Stomach smooth muscle (tissue), 2 donors: ENCODE results near the gene ATP10A.
A peak's percentile ranks its signal among the peaks of the same experiment; 100 is the strongest.
"Not testable (repeated sequence)": the region's sequence is repeated elsewhere in the genome, so short reads cannot be mapped to it uniquely, and the experiment has no call there.

ENCODE experiments used
- H3K27ac ChIP-seq: one replicate; pipeline ENCODE4 v1.7.0; 2013; ENCODE audit warnings: mild to moderate bottlenecking, low read length, inconsistent platforms
- H3K27me3 ChIP-seq, 2 donors: one replicate each; pipeline ENCODE4 v1.7.0; 2013; ENCODE audit warnings: low read length in 2 of 2; ENCODE audit not compliant: insufficient read depth in 2 of 2, control insufficient read depth in 1 of 2
- H3K36me3 ChIP-seq, 2 donors: one replicate each; pipeline ENCODE4 v1.7.0; 2013; ENCODE audit warnings: low read length in 2 of 2; ENCODE audit not compliant: control insufficient read depth in 2 of 2, insufficient read depth in 2 of 2
- H3K4me1 ChIP-seq: one replicate; pipeline ENCODE4 v1.7.0; 2013; ENCODE audit warnings: low read length; ENCODE audit not compliant: control insufficient read depth, insufficient read depth
- H3K4me3 ChIP-seq, 2 donors: one replicate each; pipeline ENCODE4 v1.7.0; 2013; ENCODE audit warnings: low read length in 2 of 2
- H3K9ac ChIP-seq, 2 donors: one replicate each; pipeline ENCODE4 v1.7.0; 2013; ENCODE audit warnings: low read length in 2 of 2, mild to moderate bottlenecking in 1 of 2
- H3K9me3 ChIP-seq, 2 donors: one replicate each; pipeline ENCODE4 v1.7.0; 2013; ENCODE audit warnings: low read length in 2 of 2; ENCODE audit not compliant: control insufficient read depth in 2 of 2
- donor health status: healthy.
- donor health status: Pancreatic carcinoma.

The ATP10A gene

DNA sequence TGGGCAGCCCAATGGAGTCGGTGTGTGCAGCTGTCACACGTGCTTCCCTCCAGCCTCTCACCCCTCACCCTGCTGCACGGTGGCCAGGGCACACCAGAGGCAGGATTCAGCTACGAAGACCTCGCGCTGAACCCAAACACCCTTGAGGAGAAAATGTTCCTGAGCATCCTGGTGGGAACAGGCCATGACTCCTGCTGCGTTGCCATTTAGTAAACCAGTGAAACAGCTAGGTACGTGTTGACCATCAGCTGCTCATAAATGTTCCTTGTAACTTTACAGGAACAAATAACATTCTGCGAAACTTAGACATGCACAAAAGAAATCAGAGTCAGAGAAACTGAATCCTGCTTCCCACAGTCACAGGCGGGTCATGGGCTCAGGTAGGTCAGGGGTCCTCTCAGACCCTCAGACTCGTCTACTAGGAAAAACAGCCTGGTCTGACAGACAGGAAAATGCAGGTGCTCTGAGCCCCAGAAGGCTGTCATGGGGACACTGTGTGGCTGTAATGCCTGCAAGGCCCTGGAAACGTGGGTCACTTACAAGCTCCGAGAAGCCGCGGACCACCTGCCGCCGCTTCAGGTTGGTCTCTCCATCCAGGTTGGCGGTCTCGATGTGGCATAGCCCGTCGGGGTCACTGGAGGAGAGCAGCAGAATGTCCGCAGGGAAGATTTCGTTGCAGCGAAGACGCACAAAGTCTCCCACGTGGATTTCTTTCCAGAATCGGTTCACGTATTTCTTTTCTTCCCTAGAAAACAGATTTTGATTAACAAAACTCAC lies 82.5 kb downstream of the ATP10A start:
- Histone ChIP-seq H3K9me3 (no peaks in the 10 kb centered on the region), H3K36me3 (peaks cover 5 to 7% of the 10 kb centered on the region in 2 donors), H3K9ac (no peak overlapping the region), H3K27me3 (no peaks in the 10 kb centered on the region), H3K4me1 (peaks cover 24% of the 10 kb centered on the region), H3K27ac (no peak overlapping the region), H3K4me3 (no peak overlapping the region)

DNA sequence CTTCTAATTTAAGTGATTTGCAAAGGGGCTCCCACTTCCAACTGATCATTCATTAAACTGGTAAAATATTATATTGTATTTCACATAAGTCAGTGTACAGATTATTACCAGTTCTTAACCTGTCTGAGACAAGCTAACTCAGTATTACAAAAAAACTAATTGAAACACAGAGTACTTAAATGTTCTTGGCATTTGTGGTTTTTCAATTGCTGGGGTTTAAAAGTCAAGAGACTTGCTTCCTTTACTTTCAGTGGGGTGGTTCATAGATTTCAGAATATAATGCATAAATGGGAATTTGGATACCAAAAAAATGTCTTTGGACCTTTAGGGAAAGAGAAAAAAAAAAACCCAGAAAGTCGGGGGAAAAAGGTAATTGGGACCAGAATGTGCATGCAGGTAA lies 85.0 kb downstream of the ATP10A start:
- H3K4me1 ChIP-seq, result peaks cover 11% of the 10 kb centered on the region
- peaks cover 5 to 7% of the 10 kb centered on the region in 2 donors for H3K36me3 ChIP-seq
- H3K27me3 ChIP-seq, result no peaks in the 10 kb centered on the region
- no peaks in the 10 kb centered on the region for H3K9me3 ChIP-seq
- no peak overlapping the region for H3K27ac ChIP-seq
- H3K4me3 ChIP-seq, result no peak overlapping the region
- no peak overlapping the region for H3K9ac ChIP-seq

DNA sequence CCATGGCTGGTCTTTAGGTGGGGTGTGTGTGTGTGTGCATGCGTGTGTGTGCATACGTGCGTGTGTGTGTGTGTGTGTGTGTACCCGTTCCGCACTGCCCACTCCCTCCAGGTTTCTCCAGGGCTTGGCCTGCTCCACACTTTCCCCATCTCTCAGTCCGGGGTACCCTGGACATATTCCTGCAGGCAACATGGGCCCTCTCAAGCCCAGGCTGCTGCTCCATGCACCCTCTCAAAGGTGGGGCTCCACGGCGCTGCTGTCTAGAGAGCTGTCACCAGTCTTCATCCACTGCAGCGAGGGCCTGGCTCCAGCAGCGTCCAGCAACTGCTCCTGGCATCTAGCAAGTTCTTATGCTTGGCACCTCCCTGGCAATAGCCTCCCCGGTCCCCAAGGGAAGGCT lies 86.1 kb downstream of the ATP10A start:
- peaks cover 11% of the 10 kb centered on the region for H3K4me1 ChIP-seq
- no peak overlapping the region for H3K9ac ChIP-seq
- H3K9me3 ChIP-seq, result no peaks in the 10 kb centered on the region
- no peak overlapping the region for H3K4me3 ChIP-seq
- peaks cover 5 to 7% of the 10 kb centered on the region in 2 donors for H3K36me3 ChIP-seq
- H3K27me3 ChIP-seq, result no peaks in the 10 kb centered on the region
- no peak overlapping the region for H3K27ac ChIP-seq

DNA sequence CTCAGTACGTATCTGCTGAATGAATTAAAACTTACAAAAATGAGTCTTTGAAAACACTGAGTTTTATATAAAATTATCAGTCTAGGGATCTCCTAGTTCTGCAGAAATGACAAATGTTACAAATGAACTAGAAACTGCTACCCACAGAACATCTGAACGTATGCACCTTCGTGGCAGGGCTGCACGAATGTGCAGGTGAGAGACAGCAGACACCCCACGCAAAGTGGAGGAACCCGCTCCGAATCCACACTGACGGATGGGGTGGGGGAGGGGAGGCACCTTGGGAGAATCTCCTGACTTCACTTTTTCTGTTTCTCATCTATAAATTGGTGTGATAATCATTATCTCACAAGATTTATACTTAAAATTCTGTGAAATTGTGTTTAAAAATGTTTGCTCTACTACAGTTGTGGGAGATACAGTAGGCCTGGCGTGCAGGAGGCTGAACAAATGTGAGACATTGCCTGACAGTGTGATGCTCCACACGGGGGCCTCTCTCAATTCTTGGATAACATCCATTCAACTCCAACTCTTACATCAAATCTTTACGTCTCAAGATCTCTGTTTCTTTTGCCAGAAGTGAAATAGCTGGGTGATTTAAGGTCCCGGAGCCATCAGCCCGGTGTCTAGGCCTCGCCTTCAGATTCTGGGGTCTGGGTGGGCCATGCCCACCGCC lies 86.9 kb downstream of the ATP10A start:
- Histone ChIP-seq H3K9ac (no peak overlapping the region), H3K4me1 (peaks cover 11% of the 10 kb centered on the region), H3K4me3 (no peak overlapping the region), H3K27me3 (no peaks in the 10 kb centered on the region), H3K27ac (no peak overlapping the region), H3K36me3 (peaks cover 5 to 7% of the 10 kb centered on the region in 2 donors), H3K9me3 (no peaks in the 10 kb centered on the region)

DNA sequence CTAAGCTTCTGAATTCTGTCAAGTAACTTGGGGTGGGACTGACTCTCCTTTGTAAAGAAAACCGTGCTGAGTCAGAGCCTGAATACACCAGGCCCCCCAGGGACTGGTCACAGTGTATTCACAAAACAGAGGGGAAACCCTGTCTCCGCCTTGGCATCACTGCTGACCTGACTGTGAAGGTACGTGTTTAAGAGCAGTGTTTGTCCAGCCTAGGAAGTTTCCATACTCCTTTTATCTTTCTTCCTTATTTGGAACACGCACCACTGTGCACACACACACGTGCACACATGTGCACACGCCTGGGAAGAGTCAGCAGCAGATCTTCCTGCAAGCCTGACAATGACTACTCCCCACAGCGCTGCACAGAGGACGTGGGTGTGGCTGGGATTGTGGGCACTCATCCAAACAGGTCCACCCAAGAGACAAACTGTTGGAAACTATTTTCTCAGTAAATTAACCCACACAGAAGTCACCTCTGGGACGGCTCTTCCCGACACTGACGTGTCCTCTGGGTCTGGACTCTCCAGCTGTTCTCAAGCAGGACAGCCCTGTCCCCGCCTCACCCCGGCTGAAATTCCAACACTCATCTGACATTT lies 87.7 kb downstream of the ATP10A start:
- H3K4me1 ChIP-seq, result peaks cover 11% of the 10 kb centered on the region
- H3K36me3 ChIP-seq, result peaks cover 0 to 5% of the 10 kb centered on the region in 2 donors
- H3K9ac ChIP-seq, result no peak overlapping the region
- H3K4me3 ChIP-seq, result peak overlapping the region; percentile 15 to 31
- H3K27ac ChIP-seq, result no peak overlapping the region
- H3K27me3 ChIP-seq, result no peaks in the 10 kb centered on the region
- no peaks in the 10 kb centered on the region for H3K9me3 ChIP-seq

DNA sequence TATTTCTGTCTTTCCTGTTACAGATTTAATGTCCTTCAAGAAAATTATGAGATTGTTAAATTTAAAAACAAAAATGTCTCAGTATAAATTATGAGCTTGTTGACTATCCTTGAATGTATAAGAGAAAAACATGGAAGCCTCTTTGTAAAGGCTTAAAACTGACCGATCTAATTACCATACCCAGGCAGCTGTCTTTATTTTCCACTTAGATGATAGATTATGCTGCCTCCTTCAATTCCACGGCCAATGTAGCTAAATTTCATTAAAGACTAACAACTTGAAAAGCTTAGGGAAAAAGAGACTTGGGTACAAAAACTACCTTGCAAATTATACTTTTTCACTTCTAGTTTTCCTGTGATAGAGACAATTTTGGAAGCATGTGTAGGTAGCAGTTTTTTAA lies 88.3 kb downstream of the ATP10A start:
- Histone ChIP-seq H3K36me3 (no peaks in the 10 kb centered on the region), H3K9ac (no peak overlapping the region), H3K4me3 (no peak overlapping the region), H3K9me3 (no peaks in the 10 kb centered on the region), H3K27me3 (no peaks in the 10 kb centered on the region), H3K27ac (no peak overlapping the region), H3K4me1 (peaks cover 11% of the 10 kb centered on the region)

DNA sequence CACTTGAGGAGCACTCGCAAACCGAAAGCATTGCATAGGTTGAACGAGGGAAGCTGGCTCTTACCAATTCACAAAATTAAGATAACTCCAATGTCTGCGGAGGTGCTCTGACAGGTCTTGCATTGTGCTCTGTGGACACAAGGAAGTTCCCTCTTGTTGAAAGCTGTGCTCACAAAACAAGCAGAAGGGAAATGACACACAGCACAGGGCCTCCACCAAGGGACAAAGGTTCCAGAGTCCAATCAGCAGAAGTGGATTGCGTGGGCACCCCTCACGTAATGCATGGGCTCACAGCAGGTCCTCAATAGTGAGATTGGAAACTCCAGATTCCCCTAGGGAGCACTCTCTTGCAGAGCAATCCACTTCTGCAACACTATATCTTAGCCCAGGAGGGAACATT lies 89.9 kb downstream of the ATP10A start:
- no peaks in the 10 kb centered on the region for H3K9me3 ChIP-seq
- peaks cover 11% of the 10 kb centered on the region for H3K4me1 ChIP-seq
- no peaks in the 10 kb centered on the region for H3K36me3 ChIP-seq
- H3K27ac ChIP-seq, result no peak overlapping the region
- no peaks in the 10 kb centered on the region for H3K27me3 ChIP-seq
- no peak overlapping the region for H3K9ac ChIP-seq
- no peak overlapping the region for H3K4me3 ChIP-seq

DNA sequence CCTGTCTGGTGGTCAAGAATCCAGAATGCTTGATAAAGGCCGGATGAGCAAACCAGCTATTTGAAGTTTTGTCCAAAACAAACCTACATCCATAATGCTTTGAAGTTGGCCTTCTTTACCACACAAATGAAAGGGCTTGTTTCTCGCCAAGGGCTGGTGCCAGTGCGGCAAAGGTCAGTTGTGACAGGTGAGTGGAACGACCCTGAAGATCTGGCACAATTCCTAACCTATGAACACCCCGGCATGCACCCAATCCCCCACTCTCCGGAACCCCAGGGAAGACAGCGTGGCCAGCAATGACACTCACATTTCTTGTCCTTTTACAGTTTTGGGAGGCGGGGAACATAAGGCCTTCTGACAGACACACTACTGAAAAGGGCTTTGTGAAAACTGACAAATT lies 90.6 kb downstream of the ATP10A start:
- peaks cover 11% of the 10 kb centered on the region for H3K4me1 ChIP-seq
- H3K4me3 ChIP-seq, result no peak overlapping the region
- no peak overlapping the region for H3K27ac ChIP-seq
- H3K9ac ChIP-seq, result no peak overlapping the region
- no peaks in the 10 kb centered on the region for H3K9me3 ChIP-seq
- H3K27me3 ChIP-seq, result no peaks in the 10 kb centered on the region
- H3K36me3 ChIP-seq, result no peaks in the 10 kb centered on the region

DNA sequence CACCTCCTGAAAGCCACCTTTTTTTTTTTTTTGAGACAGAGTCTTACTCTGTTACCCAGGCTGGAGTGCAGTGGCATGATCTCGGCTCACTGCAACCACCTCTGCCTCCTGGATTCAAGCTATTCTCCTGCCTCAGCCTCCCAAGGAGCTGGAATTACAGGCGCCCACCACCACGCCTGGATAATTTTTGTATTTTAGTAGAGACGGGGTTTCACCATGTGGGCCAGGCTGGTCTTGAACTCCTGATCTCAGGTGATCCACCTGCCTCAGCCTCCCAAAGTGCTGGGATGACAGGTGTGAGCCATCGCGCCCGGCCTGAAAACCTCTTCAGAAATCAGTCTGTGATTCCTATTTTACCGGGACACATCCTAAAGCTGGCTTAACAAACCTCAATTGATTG lies 91.4 kb downstream of the ATP10A start:
- not testable (repeated sequence) for H3K27me3 ChIP-seq, H3K4me3 ChIP-seq, H3K9ac ChIP-seq, H3K36me3 ChIP-seq, H3K9me3 ChIP-seq, H3K27ac ChIP-seq
- H3K4me1 ChIP-seq, result peaks cover 11% of the 10 kb centered on the region

DNA sequence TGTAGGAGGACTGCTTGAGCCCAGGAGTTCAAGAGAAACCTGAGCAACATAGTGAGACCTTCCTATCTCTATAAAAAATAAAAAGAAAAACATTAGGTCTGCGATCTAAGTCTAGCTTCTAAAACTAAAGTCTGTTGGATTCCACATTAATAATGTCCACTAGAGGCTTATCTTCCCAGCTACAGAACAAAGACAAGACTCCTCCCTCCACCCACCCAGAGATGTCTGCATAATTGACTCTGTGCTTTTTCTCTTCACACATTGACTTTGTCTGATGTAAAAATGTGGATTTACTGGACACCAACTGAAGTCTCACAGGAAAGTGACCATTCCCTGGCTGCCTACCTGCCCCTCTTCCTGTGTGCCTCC lies 91.8 kb downstream of the ATP10A start:
- Histone ChIP-seq H3K27ac (no peak overlapping the region), H3K9me3 (no peaks in the 10 kb centered on the region), H3K4me3 (no peak overlapping the region), H3K4me1 (peaks cover 11% of the 10 kb centered on the region), H3K27me3 (no peaks in the 10 kb centered on the region), H3K9ac (no peak overlapping the region), H3K36me3 (peaks cover 0 to 3% of the 10 kb centered on the region in 2 donors)
